Mucosa of rectum (tissue), 2 donors: ENCODE measurements around the gene ZNF136.

Experiments
- H3K27ac ChIP-seq, 2 donors: one replicate each; pipeline ENCODE4 v1.7.0; 2013; ENCODE audit warnings: inconsistent platforms in 2 of 2, low read depth in 2 of 2, low read length in 2 of 2
- H3K27me3 ChIP-seq, 2 donors: one replicate each; pipeline ENCODE4 v1.7.0; 2013; ENCODE audit warnings: low read length in 2 of 2; ENCODE audit not compliant: control insufficient read depth in 2 of 2, insufficient read depth in 2 of 2
- H3K36me3 ChIP-seq, 2 donors: one replicate each; pipeline ENCODE4 v1.7.0; 2013; ENCODE audit warnings: low read length in 2 of 2; ENCODE audit not compliant: control insufficient read depth in 2 of 2, insufficient read depth in 2 of 2
- H3K4me1 ChIP-seq, 2 donors: one replicate each; pipeline ENCODE4 v1.7.0; 2013; ENCODE audit warnings: low read length in 2 of 2, mild to moderate bottlenecking in 1 of 2; ENCODE audit not compliant: control insufficient read depth in 2 of 2, insufficient read depth in 2 of 2
- H3K4me3 ChIP-seq, 2 donors: one replicate each; pipeline ENCODE4 v1.7.0; 2013; ENCODE audit warnings: low read length in 2 of 2
- H3K9ac ChIP-seq, 2 donors: one replicate each; pipeline ENCODE4 v1.7.0; 2013; ENCODE audit warnings: low read length in 2 of 2, low read depth in 1 of 2, mild to moderate bottlenecking in 1 of 2
- H3K9me3 ChIP-seq, 2 donors: one replicate each; pipeline ENCODE4 v1.7.0; 2013; ENCODE audit warnings: low read length in 2 of 2; ENCODE audit not compliant: control insufficient read depth in 2 of 2
- donor health status: healthy.
- donor health status: Normal muscosa, but diverticular disease.

Gene ZNF136

DNA sequence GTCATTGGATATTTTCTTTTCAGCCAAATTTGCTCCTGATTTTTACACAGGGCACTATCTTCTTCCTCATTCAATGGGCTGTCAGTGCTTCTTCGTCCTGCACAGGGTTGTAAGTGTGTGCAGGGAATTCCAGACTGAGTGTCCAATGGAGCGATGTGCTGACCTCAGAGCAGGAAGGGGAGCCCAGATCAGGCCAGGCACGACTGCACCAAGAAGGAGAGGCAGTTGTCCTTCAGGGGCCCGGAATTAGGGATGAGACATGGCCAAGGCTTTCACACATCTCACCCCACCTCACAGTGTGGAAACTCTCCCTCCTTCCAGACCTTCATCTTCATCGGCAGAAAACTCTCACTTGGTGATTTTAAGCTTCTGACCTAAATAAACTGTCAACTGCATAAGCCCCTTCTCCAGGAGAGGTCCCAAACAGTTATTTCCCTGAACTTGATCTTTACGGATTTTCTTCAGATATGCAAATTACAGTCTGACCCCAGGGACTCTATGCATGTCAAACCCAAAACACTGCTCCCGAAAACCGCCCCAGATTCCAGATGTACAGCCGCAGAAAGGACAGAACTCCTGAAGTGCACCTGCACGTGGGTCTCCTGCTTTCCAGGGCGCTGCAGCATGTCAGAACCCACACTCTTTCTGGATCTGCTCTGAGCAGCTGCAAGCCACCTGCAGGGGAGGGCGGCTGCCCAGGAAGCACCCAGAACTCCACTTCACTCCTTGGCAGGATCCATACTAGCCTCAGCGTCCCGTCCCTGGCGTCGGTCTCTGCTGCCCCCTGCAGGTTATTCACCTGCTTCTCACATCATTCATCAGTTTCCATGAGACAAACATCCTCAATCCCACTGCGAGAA, 22.1 kb upstream of the ZNF136 start:
- Histone ChIP-seq H3K27me3 (no peaks in the 10 kb centered on the region), H3K36me3 (peaks cover 11 to 13% of the 10 kb centered on the region in 2 donors), H3K4me3 (peak overlapping the region; percentile 73 to 93), H3K27ac (peak overlapping the region; percentile 80 to 81), H3K9ac (peak overlapping the region; percentile 43 to 87), H3K9me3 (peaks cover 0 to 2% of the 10 kb centered on the region in 2 donors), H3K4me1 (peaks cover 8 to 16% of the 10 kb centered on the region in 2 donors)

DNA sequence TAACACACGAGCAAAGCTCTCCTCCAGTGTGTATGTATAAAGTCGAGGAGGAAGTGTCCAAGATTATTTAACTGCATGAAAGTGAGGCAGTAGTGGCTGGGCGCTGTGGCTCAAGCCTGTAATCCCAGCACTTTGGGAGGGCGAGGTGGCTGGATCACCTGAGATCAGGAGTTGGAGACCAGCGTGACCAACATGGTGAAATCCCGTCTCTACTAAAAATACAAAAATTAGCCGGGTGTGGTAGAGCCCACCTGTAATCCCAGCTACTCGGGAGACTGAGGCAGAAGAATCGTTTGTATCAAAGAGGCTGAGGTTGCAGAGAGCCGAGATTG, 21.5 kb upstream of the ZNF136 start:
- H3K9ac ChIP-seq: no peak overlapping the region
- peaks cover 8 to 16% of the 10 kb centered on the region in 2 donors for H3K4me1 ChIP-seq
- H3K27ac ChIP-seq: no peak overlapping the region
- H3K27me3 ChIP-seq: no peaks in the 10 kb centered on the region
- peaks cover 17% of the 10 kb centered on the region in 2 donors for H3K36me3 ChIP-seq
- H3K9me3 ChIP-seq: peaks cover 0 to 2% of the 10 kb centered on the region in 2 donors
- H3K4me3 ChIP-seq: peak overlapping the region in 1 of 2 donors; percentile 73

DNA sequence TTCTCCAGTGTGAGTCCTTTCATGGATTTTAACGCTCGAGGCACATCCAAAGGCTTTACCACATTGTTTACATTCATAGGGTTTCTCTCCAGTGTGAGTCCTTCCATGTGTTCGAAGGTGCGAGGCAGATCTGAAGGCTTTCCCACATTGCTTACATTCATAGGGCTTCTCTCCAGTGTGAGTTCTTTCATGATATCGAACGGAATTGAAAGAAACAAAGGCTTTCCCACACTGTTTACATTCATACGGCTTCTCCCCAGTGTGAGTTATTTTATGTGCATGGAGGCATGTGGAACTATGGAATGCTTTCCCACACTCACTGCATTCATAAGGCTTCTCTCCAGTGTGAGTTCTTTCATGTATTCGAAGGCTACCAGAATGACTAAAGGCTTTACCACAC, 17.5 kb upstream of the ZNF136 start:
- Histone ChIP-seq H3K27me3 (no peaks in the 10 kb centered on the region), H3K4me1 (peaks cover 7 to 10% of the 10 kb centered on the region in 2 donors), H3K4me3 (no peak overlapping the region), H3K9ac (no peak overlapping the region), H3K36me3 (peaks cover 16 to 24% of the 10 kb centered on the region in 2 donors), H3K9me3 (peaks cover 0 to 2% of the 10 kb centered on the region in 2 donors), H3K27ac (no peak overlapping the region)

DNA sequence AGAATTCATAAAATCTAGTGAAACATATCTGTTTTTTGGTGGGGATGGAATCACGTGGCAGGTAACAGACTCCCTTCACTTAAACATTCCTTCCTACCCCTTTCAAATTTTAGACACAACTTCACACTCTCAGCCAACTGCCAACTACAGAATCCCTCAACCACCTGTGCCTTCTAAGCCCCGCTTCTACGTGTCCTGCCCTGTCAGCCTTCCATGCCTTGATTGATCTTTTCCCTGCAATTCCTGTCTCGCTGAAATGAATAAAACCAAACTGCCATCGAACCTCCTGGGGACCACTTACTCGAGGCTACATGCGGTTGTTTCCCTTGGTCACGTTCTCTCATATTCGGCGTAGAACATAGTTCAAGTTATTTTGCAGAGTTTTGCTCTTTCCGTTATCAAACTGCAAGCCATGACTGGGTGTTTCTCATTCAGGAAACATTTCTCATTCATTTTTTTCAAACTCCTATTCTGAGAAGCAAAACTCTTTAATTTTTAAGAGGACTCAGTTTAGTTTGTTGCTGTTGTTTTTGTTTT, 7.5 kb upstream of the ZNF136 start:
- no peak overlapping the region for H3K9ac ChIP-seq
- peaks cover 0 to 2% of the 10 kb centered on the region in 2 donors for H3K36me3 ChIP-seq
- H3K27me3 ChIP-seq: no peaks in the 10 kb centered on the region
- peak overlapping the region; percentile 17 to 83 for H3K4me3 ChIP-seq
- no peaks in the 10 kb centered on the region for H3K9me3 ChIP-seq
- H3K27ac ChIP-seq: no peak overlapping the region
- peaks cover 4% of the 10 kb centered on the region in 2 donors for H3K4me1 ChIP-seq

DNA sequence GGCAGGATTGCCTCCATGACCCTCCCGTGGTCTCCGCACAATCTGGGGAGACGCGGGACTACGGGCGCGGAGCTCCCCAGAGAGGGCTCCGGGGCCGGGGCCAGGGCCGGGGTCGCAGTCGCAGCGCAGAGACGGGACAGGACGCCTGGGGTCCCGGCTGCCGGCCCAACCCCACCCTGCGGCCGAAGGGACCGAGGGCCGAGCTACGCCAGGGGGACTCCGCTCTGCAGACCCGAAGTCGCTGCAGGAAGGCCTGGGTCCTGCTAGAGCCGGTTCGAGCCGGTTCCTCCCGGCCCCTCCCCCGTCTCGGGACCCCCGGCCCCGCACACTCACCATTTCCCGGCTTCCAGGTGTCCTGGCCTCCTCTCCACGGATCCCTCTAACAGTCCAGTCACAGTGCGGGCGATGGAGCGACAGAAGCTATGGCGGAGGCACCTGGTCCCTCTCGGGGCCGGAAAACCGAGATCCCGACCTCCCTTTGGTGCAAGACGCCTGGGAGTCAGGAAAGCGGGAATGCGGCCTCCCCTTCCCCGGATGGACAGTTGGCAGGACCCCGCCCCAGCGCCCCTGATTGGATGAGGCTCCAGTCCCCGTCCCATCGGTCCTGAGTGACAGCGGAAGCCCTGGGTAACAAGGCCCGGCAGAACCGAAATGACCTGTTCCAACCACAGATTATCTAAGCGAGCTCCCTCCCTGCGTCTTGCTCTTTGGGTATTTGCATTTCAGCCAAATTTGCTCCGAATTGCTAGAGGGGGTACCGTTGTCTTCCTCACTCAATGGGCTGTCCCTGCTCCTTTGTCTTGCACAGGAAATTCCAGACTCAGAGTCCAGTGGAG, 6.5 kb upstream of the ZNF136 start, which contains the start of gene ZNF625:
Gene ZNF625 (minus strand): TSS at position 512 of the 836 bp plus-strand sequence. CDS start 176 bp downstream, at position 336.
- H3K27me3 ChIP-seq: no peaks in the 10 kb centered on the region
- H3K9me3 ChIP-seq: no peaks in the 10 kb centered on the region
- H3K4me3 ChIP-seq: peak within 1 kb of the TSS; percentile 80 to 83
- H3K27ac ChIP-seq: peak within 1 kb of the TSS; percentile 20 to 43
- H3K36me3 ChIP-seq: no peaks in the 10 kb centered on the region
- H3K4me1 ChIP-seq: peaks cover 4% of the 10 kb centered on the region in 2 donors
- peak within 1 kb of the TSS; percentile 72 to 73 for H3K9ac ChIP-seq

DNA sequence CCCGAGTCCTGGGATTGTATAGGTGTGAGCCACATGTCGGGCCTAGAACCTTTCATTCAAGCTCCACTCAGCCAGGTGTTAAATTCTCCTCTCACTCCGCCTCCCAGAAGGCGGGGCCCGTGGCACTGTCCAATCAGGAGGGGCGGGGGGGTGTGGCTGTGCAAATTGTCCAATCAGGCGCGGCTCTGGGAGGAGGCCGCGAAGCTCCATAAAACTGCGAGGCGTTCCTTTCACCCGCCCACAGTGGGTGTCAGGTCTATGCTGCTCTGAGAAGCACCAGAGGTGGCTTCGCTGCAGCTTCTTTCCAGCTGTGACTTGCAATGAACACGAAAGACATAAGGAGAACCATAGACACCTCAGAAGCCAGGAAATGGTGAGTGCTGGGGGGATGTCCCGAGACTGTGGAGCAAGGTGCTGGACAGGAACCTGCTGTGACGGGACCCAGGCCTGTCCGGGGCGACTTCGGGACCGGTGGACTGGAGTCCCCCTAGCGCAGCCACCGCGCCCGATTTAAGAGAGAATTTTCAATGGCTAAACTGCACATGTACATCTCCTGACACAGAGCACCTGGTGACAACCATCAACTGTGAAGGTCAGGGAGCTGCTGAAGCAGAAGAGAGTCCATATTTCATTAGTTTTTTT, 3.0 kb upstream of the ZNF136 start:
- Histone ChIP-seq H3K36me3 (peaks cover 0 to 3% of the 10 kb centered on the region in 2 donors), H3K4me1 (peaks cover 12 to 15% of the 10 kb centered on the region in 2 donors), H3K27me3 (no peaks in the 10 kb centered on the region), H3K9me3 (no peaks in the 10 kb centered on the region), H3K4me3 (no peak overlapping the region), H3K9ac (no peak overlapping the region), H3K27ac (no peak overlapping the region)

DNA sequence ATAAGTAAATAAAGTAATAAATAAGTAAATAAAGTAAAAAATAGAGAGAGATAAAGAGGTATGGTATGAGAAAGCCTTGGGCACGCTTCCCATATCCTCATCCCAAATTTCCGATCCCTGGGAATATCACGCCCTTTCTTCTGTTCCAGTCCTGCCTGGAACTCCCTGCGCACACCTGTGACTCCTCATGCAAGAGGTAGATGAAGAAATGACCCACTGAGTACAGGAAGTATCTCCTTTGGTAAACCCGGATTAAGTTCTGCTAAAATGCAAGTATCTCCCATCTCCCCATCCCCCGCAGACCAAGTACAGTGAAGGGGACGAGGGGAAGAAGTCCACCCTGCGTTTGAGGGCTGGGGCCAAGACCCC, 399 bp upstream of the ZNF136 start:
- Histone ChIP-seq H3K27me3 (no peaks in the 10 kb centered on the region), H3K9ac (peak overlapping the region; percentile 92 to 94), H3K27ac (peak overlapping the region; percentile 94 to 96), H3K36me3 (peaks cover 0 to 6% of the 10 kb centered on the region in 2 donors), H3K4me1 (peaks cover 8 to 11% of the 10 kb centered on the region in 2 donors), H3K9me3 (no peaks in the 10 kb centered on the region), H3K4me3 (peak overlapping the region; percentile 91 to 96)

DNA sequence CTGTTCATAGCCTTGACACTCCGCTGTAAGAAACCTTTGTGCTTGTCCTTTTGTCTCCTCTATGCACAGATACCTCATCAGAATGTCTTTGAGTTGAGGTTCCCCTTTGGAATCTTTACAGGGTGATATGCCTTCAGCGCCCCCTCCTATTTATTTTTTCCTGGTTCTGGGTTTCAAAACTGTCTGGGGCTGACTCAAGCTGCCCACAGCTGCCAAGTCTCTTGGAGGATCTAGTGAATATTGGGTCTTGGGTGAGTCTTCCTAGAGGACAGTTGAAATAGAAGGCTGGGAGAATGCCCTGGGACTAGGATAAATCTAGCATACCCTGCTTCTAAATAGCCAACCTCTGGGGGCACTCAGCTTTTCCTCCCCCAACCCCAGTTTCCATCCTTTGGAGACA, 930 bp downstream of the ZNF136 start:
- Histone ChIP-seq H3K9ac (peak overlapping the region; percentile 92 to 94), H3K27ac (peak overlapping the region in 1 of 2 donors; percentile 96), H3K4me3 (peak overlapping the region; percentile 91 to 96), H3K36me3 (peaks cover 0 to 7% of the 10 kb centered on the region in 2 donors), H3K4me1 (peaks cover 8 to 11% of the 10 kb centered on the region in 2 donors), H3K27me3 (no peaks in the 10 kb centered on the region), H3K9me3 (no peaks in the 10 kb centered on the region)

DNA sequence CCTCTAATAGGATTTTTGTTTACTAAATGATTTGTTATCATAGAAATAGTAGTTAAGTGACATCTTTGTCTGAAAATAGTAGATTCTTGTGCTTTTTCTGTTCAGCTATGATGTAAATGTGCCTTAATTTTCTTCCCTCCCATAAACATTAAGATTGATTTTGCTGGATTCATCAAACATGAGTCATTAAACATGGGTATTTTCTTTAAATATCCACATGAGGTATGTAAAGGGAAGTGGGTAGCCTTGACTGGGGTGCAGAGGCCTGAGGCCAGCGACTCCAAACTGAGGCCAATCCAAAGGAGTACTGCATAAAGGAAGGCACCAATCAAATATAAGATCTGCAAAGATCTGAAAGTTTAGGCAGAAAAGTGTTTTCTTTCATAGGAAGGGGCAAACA, 3.7 kb downstream of the ZNF136 start:
- no peak overlapping the region for H3K9ac ChIP-seq
- H3K4me1 ChIP-seq: peaks cover 8 to 11% of the 10 kb centered on the region in 2 donors
- H3K4me3 ChIP-seq: no peak overlapping the region
- no peaks in the 10 kb centered on the region for H3K9me3 ChIP-seq
- H3K36me3 ChIP-seq: peaks cover 5 to 11% of the 10 kb centered on the region in 2 donors
- no peaks in the 10 kb centered on the region for H3K27me3 ChIP-seq
- H3K27ac ChIP-seq: no peak overlapping the region
